Sigmoid colon (tissue), 7 donors: ENCODE measurements around the gene ADH1B. TPM values are rescaled to one million over a fixed set of nuclear protein-coding genes. Genes with fewer than 3 reads are reported as not detected.

Experiments used
- DNase-seq: peaks from one replicate; pipeline ENCODE4 v3.0.0-alpha.2; 2019
- H3K27ac ChIP-seq, 4 donors: fragments of 200-600 bp; sonication (generic); one replicate each; pipeline ENCODE4 v1.5.1; 2016 to 2019; ENCODE audit warnings: mild to moderate bottlenecking in 1 of 4
- H3K27me3 ChIP-seq, 3 donors: fragments of 200-600 bp; sonication (generic); one replicate each; pipeline ENCODE4 v1.5.1; 2019; ENCODE audit warnings: mild to moderate bottlenecking in 1 of 3
- H3K36me3 ChIP-seq, 4 donors: fragments of 200-600 bp; sonication (generic); one replicate each; pipeline ENCODE4 v1.5.1; 2016 to 2019
- H3K4me1 ChIP-seq, 4 donors: fragments of 200-600 bp; sonication (generic); one replicate each; pipeline ENCODE4 v1.5.1; 2017 to 2019
- H3K4me3 ChIP-seq, 4 donors: fragments of 200-600 bp; sonication (generic); one replicate each; pipeline ENCODE4 v1.5.1; 2017 to 2019; ENCODE audit warnings: mild to moderate bottlenecking in 2 of 4, moderate library complexity in 1 of 4
- H3K9me3 ChIP-seq, 4 donors: fragments of 200-600 bp in 3 of 4; sonication (generic) in 3 of 4; one replicate each; pipeline versions ENCODE4 v1.5.1 to v1.6.1; 2013 to 2019
- EP300 ChIP-seq, 4 donors: sonication (generic); formaldehyde crosslinking; IDR thresholded peaks; one replicate each; pipeline ENCODE4 v1.6.1; 2017; ENCODE audit warnings: antibody characterized with exemption in 4 of 4
- POLR2A ChIP-seq, 2 donors: fragments of 450-650 bp; IDR thresholded peaks; one replicate each; pipeline ENCODE4 v1.6.1; 2016; ENCODE audit warnings: antibody characterized with exemption in 2 of 2, mild to moderate bottlenecking in 2 of 2, moderate library complexity in 2 of 2
- POLR2AphosphoS5 ChIP-seq, 4 donors: sonication (generic); formaldehyde crosslinking; IDR thresholded peaks; one replicate each; pipeline ENCODE4 v1.6.1; 2017; ENCODE audit warnings: antibody characterized with exemption in 4 of 4
- WGBS, 2 donors: extraction: QIAGEN DNeasy Blood & Tissue Kit; methylation state at CpG; one replicate each; pipeline ENCODE4 v1.1.7; 2013; 5-methylcytosine and 5-hydroxymethylcytosine counted together
- intact Hi-C: fragments of 100-400 bp; cut with DNase I; formaldehyde crosslinking; loops from one replicate; pipeline ENCODE4 v1.15.1; 2023
- polyA plus RNA-seq, 3 donors: library from polyadenylated mRNA; stranded (reverse); fragments of 200-250 nt; gene quantifications; one replicate each; pipeline ENCODE4 v1.2.3, GENCODE V29; 2013
- total RNA-seq, 4 donors: library from RNA; depleted of rRNA; stranded (reverse); fragments of >200 nt; gene quantifications; one replicate each; pipeline ENCODE4 v1.1.0, GENCODE V29; 2016
- TF ChIP-seq, protein P1 (sequence below), 4 experiments: fragments of 450-650 bp in 3 of 4; fragments of 200-600 bp in 1 of 4; IDR thresholded peaks; one replicate each; pipeline ENCODE4 v1.5.1; 2016 to 2019; ENCODE audit warnings: antibody characterized with exemption in 4 of 4, mild to moderate bottlenecking in 3 of 4, moderate library complexity in 2 of 4
- donor health status: healthy with polysubstance abuse.
- donor health status: Bipolar disorder and iron deficiency.
- donor health status: healthy.

Gene ADH1B
- total and polyA plus RNA-seq, 7 donors: 35.4 to 906 (median 350) TPM

GRCh38 chr4:99282731-99283130 is 38.5 kb downstream of the ADH1B start:
- Histone ChIP-seq H3K9me3 (no peaks in the 10 kb centered on the region), H3K4me3 (no peak overlapping the region), H3K27me3 (no peaks in the 10 kb centered on the region), H3K36me3 (no peaks in the 10 kb centered on the region), H3K27ac (no peak overlapping the region), H3K4me1 (no peaks in the 10 kb centered on the region)
- intact Hi-C loops: no loop called here
- TF ChIP-seq EP300 (IDR thresholded peaks at IDR 0.05): no peak
- no peak for TF ChIP-seq POLR2AphosphoS5 (IDR thresholded peaks at IDR 0.05)
- TF ChIP-seq, protein P1, sequence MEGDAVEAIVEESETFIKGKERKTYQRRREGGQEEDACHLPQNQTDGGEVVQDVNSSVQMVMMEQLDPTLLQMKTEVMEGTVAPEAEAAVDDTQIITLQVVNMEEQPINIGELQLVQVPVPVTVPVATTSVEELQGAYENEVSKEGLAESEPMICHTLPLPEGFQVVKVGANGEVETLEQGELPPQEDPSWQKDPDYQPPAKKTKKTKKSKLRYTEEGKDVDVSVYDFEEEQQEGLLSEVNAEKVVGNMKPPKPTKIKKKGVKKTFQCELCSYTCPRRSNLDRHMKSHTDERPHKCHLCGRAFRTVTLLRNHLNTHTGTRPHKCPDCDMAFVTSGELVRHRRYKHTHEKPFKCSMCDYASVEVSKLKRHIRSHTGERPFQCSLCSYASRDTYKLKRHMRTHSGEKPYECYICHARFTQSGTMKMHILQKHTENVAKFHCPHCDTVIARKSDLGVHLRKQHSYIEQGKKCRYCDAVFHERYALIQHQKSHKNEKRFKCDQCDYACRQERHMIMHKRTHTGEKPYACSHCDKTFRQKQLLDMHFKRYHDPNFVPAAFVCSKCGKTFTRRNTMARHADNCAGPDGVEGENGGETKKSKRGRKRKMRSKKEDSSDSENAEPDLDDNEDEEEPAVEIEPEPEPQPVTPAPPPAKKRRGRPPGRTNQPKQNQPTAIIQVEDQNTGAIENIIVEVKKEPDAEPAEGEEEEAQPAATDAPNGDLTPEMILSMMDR (IDR thresholded peaks at IDR 0.05): no peak
- TF ChIP-seq POLR2A (IDR thresholded peaks at IDR 0.05): no peak
- WGBS, 2 donors: 84 to 87% methylated on average over 2 of the region's 2 CpGs
- DNase-seq: no peak

GRCh38 chr4:99281261-99281660 is 39.9 kb downstream of the ADH1B start:
- TF ChIP-seq, protein P1 (IDR thresholded peaks at IDR 0.05): no peak
- TF ChIP-seq POLR2A (IDR thresholded peaks at IDR 0.05) (no peak), EP300 (IDR thresholded peaks at IDR 0.05) (no peak), POLR2AphosphoS5 (IDR thresholded peaks at IDR 0.05) (no peak)
- 94 to 97% methylated on average over 5 of the region's 5 CpGs for WGBS, 2 donors
- H3K4me3 ChIP-seq: no peak overlapping the region
- H3K9me3 ChIP-seq: no peaks in the 10 kb centered on the region
- DNase-seq: no peak
- H3K36me3 ChIP-seq: no peaks in the 10 kb centered on the region
- H3K27ac ChIP-seq: no peak overlapping the region
- intact Hi-C loops: no loop called here
- H3K27me3 ChIP-seq: no peaks in the 10 kb centered on the region
- no peaks in the 10 kb centered on the region for H3K4me1 ChIP-seq

DNA sequence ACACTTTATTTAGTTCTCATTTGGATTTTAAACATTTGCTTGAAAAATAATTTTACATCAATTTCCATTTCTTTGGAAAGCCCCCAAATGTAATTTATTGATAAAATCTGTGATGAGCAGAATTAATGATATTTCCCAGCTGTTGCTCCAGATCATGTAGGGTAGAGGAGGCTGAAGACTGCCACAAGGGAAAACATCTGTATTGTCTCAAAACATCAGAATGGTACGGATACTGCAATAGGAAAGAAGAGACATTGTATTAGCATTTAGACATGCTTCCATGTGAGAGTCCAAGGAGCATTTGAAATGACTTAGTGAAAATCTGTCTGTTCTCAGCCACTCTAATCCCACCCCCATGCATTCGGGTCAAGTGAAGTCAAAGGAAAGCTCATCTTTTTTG is 44.8 kb downstream of the ADH1B start:
- Histone ChIP-seq H3K4me3 (no peak overlapping the region), H3K27ac (no peak overlapping the region), H3K27me3 (no peaks in the 10 kb centered on the region), H3K36me3 (no peaks in the 10 kb centered on the region), H3K4me1 (no peaks in the 10 kb centered on the region), H3K9me3 (no peaks in the 10 kb centered on the region)
- TF ChIP-seq POLR2AphosphoS5 (IDR thresholded peaks at IDR 0.05): peak in 1 of 4 donors; percentile 27
- TF ChIP-seq, protein P1 (IDR thresholded peaks at IDR 0.05): no peak
- WGBS, 2 donors: 80 to 90% methylated on average over 2 of the region's 2 CpGs
- intact Hi-C loops: no loop called here
- DNase-seq: no peak

- TF ChIP-seq POLR2A (IDR thresholded peaks at IDR 0.05) (no peak), EP300 (IDR thresholded peaks at IDR 0.05) (no peak), POLR2AphosphoS5 (IDR thresholded peaks at IDR 0.05) (no peak)
- TF ChIP-seq, protein P1 (IDR thresholded peaks at IDR 0.05): no peak
- Histone ChIP-seq H3K27me3 (no peaks in the 10 kb centered on the region), H3K36me3 (no peaks in the 10 kb centered on the region), H3K4me1 (no peaks in the 10 kb centered on the region), H3K27ac (no peak overlapping the region), H3K9me3 (no peaks in the 10 kb centered on the region), H3K4me3 (no peak overlapping the region)
- intact Hi-C loops: no loop called here
- DNase-seq: no peak
- 23 to 74% methylated on average over 3 of the region's 3 CpGs for WGBS, 2 donors
Measured at GRCh38 chr4:99275885-99276284, 45.3 kb downstream of the ADH1B start.

DNA sequence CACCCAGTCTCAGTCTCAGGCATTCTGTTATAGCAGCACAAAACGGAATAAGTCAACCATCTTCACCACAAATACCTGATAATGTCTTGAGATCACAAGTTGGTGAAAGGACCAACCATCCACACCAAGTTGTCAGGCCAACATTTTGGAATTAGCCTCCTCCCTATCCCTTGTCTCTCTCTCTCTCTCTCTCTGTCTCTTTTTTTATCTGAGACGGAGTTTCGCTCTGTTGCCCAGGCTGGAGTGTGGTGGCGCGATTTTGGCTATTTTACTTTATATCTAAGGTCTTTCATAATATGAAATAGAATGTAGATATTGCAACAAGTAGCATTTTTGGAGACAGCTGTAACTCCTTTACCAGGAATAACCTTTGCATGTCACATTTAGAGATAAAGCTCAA is 46.2 kb downstream of the ADH1B start:
- Histone ChIP-seq H3K9me3 (peaks cover 0 to 1% (median 0%) of the 10 kb centered on the region in 4 donors), H3K4me3 (no peak overlapping the region), H3K27ac (no peak overlapping the region), H3K27me3 (no peaks in the 10 kb centered on the region), H3K36me3 (no peaks in the 10 kb centered on the region), H3K4me1 (no peaks in the 10 kb centered on the region)
- 95 to 97% methylated on average over 5 of the region's 5 CpGs for WGBS, 2 donors
- no peak for DNase-seq
- intact Hi-C loops: no loop called here
- no peak for TF ChIP-seq POLR2A (IDR thresholded peaks at IDR 0.05)
- no peak for TF ChIP-seq POLR2AphosphoS5 (IDR thresholded peaks at IDR 0.05)
- TF ChIP-seq EP300 (IDR thresholded peaks at IDR 0.05): no peak
- TF ChIP-seq, protein P1 (IDR thresholded peaks at IDR 0.05): no peak
